Brain microvascular endothelial cell (primary cell): ENCODE measurements around the gene AIF1L.

Experiments
- DNase-seq: peaks from one replicate; pipeline ENCODE4 v3.0.0-alpha.2; 2020
- H3K27ac ChIP-seq: fragments of 250-450 bp; sonication (Bioruptor Pico); 2 replicates; pipeline ENCODE4 v1.5.1; 2020; ENCODE audit warnings: mild to moderate bottlenecking, moderate library complexity
- H3K27me3 ChIP-seq: fragments of 250-450 bp; sonication (Bioruptor Pico); replicated peaks from 2 replicates; pipeline ENCODE4 v1.5.1; 2020; ENCODE audit warnings: mild to moderate bottlenecking
- H3K36me3 ChIP-seq: fragments of 250-450 bp; sonication (Bioruptor Pico); replicated peaks from 2 replicates; pipeline ENCODE4 v1.5.1; 2020; ENCODE audit warnings: mild to moderate bottlenecking
- H3K4me3 ChIP-seq: 2 replicates; pipeline ENCODE4 v1.5.1; 2011; ENCODE audit warnings: low read depth, mild to moderate bottlenecking, control low read depth, low read length, moderate library complexity
- in situ Hi-C: cut with HindIII; loops from 2 replicates; pipeline ENCODE4 v1.10.0; 2017; ENCODE audit warnings: low sequenced_read_pairs, low pct_ligation_motif_present
- TF ChIP-seq, protein P1 (sequence below): IDR thresholded peaks from 2 replicates; pipeline ENCODE4 v1.5.1; 2011; ENCODE audit warnings: low read depth, mild to moderate bottlenecking, moderate library complexity, low read length, control low read depth, inconsistent platforms; ENCODE audit errors: missing control alignments

The AIF1L gene

DNA sequence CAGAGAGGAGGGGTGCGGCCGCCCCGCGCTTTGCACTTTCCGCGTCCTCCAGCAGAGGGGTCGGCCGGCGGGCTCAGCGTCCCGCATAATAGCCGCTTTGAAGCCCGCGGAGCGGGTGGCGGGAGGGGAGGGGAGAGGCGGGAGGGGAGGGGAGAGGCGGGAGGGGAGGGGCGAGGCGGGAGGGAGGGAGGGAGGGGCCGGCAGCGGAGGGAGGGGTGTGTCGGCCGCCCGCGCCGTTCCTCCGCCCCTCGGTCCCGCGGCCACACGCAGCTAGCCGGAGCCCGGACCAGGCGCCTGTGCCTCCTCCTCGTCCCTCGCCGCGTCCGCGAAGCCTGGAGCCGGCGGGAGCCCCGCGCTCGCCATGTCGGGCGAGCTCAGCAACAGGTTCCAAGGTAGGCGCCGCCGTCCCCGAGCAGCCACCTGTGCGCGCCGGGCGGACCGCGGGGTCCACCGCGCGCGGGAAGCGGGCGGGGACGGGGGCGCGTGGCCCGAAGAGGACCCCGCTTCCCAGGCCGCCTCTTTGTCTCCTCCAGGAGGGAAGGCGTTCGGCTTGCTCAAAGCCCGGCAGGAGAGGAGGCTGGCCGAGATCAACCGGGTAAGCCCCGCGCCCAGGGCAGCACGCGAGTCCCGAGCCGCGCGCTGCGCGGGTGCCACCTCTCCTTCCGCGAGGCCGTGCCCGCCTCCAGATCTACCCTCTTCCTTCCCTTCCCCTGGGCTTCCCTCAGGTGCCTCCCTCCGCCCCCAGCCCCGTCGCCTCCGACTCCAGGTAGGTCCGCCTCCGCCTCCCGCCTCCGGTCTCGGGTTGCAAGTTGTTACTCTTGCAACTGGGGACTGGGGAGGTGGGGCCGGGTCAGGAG, at the start of gene AIF1L:
Gene AIF1L (plus strand): TSS at position 263 of the 857 bp plus-strand sequence. CDS start 99 bp downstream, at position 362.
- no peak within 1 kb of the TSS for H3K27ac ChIP-seq
- TF ChIP-seq, protein P1, sequence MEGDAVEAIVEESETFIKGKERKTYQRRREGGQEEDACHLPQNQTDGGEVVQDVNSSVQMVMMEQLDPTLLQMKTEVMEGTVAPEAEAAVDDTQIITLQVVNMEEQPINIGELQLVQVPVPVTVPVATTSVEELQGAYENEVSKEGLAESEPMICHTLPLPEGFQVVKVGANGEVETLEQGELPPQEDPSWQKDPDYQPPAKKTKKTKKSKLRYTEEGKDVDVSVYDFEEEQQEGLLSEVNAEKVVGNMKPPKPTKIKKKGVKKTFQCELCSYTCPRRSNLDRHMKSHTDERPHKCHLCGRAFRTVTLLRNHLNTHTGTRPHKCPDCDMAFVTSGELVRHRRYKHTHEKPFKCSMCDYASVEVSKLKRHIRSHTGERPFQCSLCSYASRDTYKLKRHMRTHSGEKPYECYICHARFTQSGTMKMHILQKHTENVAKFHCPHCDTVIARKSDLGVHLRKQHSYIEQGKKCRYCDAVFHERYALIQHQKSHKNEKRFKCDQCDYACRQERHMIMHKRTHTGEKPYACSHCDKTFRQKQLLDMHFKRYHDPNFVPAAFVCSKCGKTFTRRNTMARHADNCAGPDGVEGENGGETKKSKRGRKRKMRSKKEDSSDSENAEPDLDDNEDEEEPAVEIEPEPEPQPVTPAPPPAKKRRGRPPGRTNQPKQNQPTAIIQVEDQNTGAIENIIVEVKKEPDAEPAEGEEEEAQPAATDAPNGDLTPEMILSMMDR, result peak; percentile 27
- H3K4me3 ChIP-seq, result peak within 1 kb of the TSS; percentile 27
- DNase-seq, result no peak
- peaks cover 67% of the 10 kb centered on the region for H3K27me3 ChIP-seq
- H3K36me3 ChIP-seq, result no peaks in the 10 kb centered on the region
- in situ Hi-C loops, result no loop called here

DNA sequence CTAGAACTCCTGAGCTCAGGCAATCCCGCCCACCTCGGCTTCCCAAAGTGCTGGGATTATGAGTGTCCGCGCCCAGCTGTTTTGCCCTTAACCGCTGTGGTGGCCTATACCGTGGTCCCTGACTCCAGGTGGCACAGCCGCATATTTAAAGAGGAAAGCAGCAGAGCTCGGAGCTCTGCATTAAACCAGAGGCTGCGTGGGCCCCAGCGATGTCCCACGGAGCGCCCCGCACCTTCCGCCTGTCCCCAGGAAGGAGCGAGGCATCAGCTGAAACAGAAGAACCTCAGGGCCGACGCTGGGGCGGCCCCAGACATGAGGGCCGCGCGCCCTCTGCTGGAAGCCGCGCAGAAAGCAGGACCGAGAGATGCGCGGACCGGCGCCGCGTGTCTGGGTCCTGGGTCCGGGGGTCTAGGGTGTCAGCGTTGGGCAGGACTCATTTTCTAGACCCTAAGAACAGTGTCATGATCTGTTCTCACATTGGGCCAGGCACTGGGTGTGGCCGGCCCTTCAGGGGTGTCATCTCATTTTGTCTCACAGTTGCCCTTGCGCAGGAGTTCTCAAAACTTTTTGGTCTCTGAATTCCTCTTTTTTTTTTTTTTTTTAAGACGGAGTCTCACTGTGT, 49.6 kb upstream of the AIF1L start:
- peak; percentile 46 for DNase-seq
- H3K36me3 ChIP-seq, result no peaks in the 10 kb centered on the region
- TF ChIP-seq, protein P1, result peak; percentile 96
- in situ Hi-C loops, result no loop called here
- H3K27me3 ChIP-seq, result peaks cover 33% of the 10 kb centered on the region
- no peak overlapping the region for H3K4me3 ChIP-seq
- H3K27ac ChIP-seq, result no peak overlapping the region

DNA sequence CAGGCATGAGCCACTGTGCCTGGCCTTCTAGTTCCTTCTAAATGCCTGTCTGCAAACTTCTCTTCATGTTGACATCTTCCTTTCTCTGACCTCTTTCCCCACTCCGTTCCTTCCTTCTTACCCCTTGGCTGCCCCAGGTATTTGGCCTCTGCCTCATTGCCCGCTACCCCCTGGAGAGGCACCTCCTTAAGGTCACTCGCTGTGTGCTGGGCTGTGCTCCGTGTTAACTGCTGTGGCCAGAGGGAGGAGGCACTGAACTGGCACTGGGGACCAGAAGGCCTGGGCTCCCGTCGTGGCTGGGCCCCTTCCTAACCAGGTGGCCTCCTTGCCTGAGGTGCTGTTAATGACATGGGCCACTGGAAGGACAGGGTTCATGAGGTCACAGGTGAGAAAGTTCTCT, 48.0 kb upstream of the AIF1L start:
- H3K36me3 ChIP-seq, result no peaks in the 10 kb centered on the region
- in situ Hi-C loops, result no loop called here
- no peak overlapping the region for H3K4me3 ChIP-seq
- no peak for DNase-seq
- TF ChIP-seq, protein P1, result no peak
- H3K27ac ChIP-seq, result no peak overlapping the region
- peaks cover 35% of the 10 kb centered on the region for H3K27me3 ChIP-seq

DNA sequence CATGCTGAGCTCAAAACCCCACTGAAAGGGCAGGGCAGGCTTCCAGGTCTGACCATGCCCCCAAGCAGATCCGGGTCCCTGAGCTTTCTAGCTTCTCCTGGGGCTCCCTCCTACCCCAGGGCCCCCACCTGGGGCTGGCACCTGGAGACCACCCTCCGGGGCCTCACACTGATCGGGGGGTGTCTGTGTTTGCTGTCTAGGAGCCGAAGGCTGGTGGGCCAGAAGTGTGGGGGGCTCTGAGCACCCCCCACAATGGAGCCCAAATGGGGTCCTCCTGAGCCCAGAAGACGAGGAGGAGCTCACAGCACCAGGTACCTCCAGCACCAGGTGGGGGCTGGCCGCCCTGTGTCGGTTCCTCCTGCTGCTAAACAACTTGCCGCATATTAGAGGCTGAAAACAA, 47.5 kb upstream of the AIF1L start:
- no peak for DNase-seq
- H3K4me3 ChIP-seq, result no peak overlapping the region
- no peak overlapping the region for H3K27ac ChIP-seq
- in situ Hi-C loops, result no loop called here
- peaks cover 36% of the 10 kb centered on the region for H3K27me3 ChIP-seq
- no peaks in the 10 kb centered on the region for H3K36me3 ChIP-seq
- TF ChIP-seq, protein P1, result no peak

DNA sequence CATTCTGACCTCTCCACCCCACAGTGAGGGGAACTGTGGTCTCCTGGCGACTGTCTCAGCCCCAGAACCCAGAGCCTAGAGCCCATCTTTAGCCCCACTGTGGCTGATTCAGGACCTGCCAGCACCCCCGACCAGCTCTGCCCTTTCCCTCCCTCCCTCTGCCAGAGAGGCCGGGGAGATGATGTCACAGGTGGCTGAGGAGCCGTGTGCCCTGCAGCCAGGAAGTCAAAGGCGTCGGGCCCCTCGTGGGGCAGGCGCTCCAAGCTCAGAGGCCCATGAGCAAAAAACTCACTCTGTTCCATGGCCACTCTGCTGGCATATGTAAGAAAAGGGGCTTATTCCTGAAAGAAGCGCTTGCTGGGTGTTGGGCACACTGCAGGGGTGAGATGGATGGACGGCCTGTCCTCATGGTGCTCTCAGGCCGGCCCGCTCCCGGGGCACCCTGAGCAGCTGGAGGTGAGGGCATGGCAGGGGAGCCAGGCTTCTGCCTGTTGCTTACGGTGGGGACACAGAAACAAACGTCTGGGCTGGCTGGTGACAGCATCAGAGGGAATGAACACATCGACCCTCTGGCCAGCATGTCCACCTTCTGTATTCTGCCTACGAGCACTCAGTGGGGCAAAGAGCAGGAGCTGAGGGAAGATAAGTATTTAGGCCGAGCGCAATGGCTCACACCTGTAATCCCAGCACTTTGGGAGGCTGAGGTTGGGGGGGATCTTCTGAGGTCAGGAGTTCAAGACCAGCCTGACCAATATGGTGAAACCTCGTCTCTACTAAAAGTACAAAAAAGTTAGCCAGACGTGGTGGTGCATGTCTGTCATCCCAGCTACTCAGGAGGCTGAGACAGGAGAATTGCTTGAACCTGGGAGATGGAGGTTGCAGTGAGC, 46.3 kb upstream of the AIF1L start:
- Histone ChIP-seq H3K27me3 (peaks cover 35% of the 10 kb centered on the region), H3K4me3 (no peak overlapping the region), H3K36me3 (no peaks in the 10 kb centered on the region), H3K27ac (no peak overlapping the region)
- DNase-seq, result no peak
- in situ Hi-C loops, result no loop called here
- TF ChIP-seq, protein P1, result no peak
